GM12872 (cell line): ENCODE measurements around the gene RAD51B.

Source experiments
- CTCF ChIP-seq: IDR thresholded peaks from 3 replicates; pipeline ENCODE4 v1.5.1; 2011; ENCODE audit warnings: low read depth, mild to moderate bottlenecking, low read length, moderate library complexity; ENCODE audit not compliant: insufficient read depth

The RAD51B gene

GRCh38 chr14:68607081-68607866 lies 787.7 kb downstream of the RAD51B start:
- no peak for TF ChIP-seq CTCF

GRCh38 chr14:68607867-68608573 lies 788.4 kb downstream of the RAD51B start:
- TF ChIP-seq CTCF = no peak

GRCh38 chr14:68608574-68608962 lies 789.0 kb downstream of the RAD51B start:
- no peak for TF ChIP-seq CTCF

GRCh38 chr14:68609012-68609411 lies 789.4 kb downstream of the RAD51B start:
- TF ChIP-seq CTCF = no peak

- TF ChIP-seq CTCF = no peak
Measured at GRCh38 chr14:68610251-68610793, 790.7 kb downstream of the RAD51B start.

GRCh38 chr14:68611599-68611998 lies 792.0 kb downstream of the RAD51B start:
- TF ChIP-seq CTCF = no peak

GRCh38 chr14:68612049-68612448 lies 792.5 kb downstream of the RAD51B start:
- no peak for TF ChIP-seq CTCF
